Kidney epithelial cell (primary cell): Measurements from ENCODE around the gene ABCB11. TPM values are rescaled to one million over a fixed set of nuclear protein-coding genes. Genes with fewer than 3 reads are reported as not detected.
"Not testable (repeated sequence)": the region's sequence is repeated elsewhere in the genome, so short reads cannot be mapped to it uniquely, and the experiment has no call there.

ENCODE experiments used
- DNase-seq: peaks from one replicate; pipeline ENCODE4 v3.0.0-alpha.2; 2010; ENCODE audit warnings: low read depth
- H3K27me3 ChIP-seq: 2 replicates; pipeline ENCODE4 v1.6.0; 2011; ENCODE audit warnings: low read length; ENCODE audit not compliant: control insufficient read depth, insufficient read depth
- H3K36me3 ChIP-seq: 2 replicates; pipeline ENCODE4 v1.5.1; 2011; ENCODE audit warnings: low read length; ENCODE audit not compliant: control insufficient read depth, insufficient read depth
- H3K4me3 ChIP-seq: 2 replicates; pipeline ENCODE4 v1.5.1; 2011; ENCODE audit warnings: low read depth, mild to moderate bottlenecking, control low read depth, low read length
- total RNA-seq: library from RNA; depleted of rRNA; stranded (reverse); fragments of >200 nt; gene quantifications from 2 replicates; pipeline ENCODE4 v1.2.3, GENCODE V29; 2015
- TF ChIP-seq, protein P1 (sequence below): IDR thresholded peaks from 2 replicates; pipeline ENCODE4 v1.5.1; 2011; ENCODE audit warnings: mild to moderate bottlenecking, moderate library complexity, low read length, control low read depth, inconsistent platforms; ENCODE audit not compliant: insufficient read depth, poor library complexity, severe bottlenecking

ABCB11 gene
- total RNA-seq, 1 donor from 2014 or later: not detected

DNA sequence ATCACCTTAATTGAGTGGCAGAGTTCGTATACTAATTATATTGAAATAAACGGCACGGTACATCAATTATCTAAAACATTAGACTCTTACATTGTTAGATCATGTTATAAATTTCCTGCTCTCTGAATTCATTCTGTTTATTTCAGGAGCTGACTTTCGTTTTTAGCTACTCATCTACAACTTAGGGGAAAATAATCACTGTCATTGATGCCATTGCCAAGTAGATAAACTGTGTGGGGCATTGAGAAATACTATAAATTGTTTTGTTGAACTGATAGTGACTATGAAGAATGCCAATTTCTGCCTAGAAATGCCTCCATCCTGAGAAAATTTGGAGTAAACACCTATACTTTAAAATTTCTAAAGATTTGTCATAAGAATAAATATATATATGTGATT is 17.5 kb downstream of the ABCB11 start:
- Histone ChIP-seq H3K27me3 (no peaks in the 10 kb centered on the region), H3K36me3 (no peaks in the 10 kb centered on the region), H3K4me3 (no peak overlapping the region)
- TF ChIP-seq, protein P1, sequence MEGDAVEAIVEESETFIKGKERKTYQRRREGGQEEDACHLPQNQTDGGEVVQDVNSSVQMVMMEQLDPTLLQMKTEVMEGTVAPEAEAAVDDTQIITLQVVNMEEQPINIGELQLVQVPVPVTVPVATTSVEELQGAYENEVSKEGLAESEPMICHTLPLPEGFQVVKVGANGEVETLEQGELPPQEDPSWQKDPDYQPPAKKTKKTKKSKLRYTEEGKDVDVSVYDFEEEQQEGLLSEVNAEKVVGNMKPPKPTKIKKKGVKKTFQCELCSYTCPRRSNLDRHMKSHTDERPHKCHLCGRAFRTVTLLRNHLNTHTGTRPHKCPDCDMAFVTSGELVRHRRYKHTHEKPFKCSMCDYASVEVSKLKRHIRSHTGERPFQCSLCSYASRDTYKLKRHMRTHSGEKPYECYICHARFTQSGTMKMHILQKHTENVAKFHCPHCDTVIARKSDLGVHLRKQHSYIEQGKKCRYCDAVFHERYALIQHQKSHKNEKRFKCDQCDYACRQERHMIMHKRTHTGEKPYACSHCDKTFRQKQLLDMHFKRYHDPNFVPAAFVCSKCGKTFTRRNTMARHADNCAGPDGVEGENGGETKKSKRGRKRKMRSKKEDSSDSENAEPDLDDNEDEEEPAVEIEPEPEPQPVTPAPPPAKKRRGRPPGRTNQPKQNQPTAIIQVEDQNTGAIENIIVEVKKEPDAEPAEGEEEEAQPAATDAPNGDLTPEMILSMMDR: no peak
- no peak for DNase-seq

DNA sequence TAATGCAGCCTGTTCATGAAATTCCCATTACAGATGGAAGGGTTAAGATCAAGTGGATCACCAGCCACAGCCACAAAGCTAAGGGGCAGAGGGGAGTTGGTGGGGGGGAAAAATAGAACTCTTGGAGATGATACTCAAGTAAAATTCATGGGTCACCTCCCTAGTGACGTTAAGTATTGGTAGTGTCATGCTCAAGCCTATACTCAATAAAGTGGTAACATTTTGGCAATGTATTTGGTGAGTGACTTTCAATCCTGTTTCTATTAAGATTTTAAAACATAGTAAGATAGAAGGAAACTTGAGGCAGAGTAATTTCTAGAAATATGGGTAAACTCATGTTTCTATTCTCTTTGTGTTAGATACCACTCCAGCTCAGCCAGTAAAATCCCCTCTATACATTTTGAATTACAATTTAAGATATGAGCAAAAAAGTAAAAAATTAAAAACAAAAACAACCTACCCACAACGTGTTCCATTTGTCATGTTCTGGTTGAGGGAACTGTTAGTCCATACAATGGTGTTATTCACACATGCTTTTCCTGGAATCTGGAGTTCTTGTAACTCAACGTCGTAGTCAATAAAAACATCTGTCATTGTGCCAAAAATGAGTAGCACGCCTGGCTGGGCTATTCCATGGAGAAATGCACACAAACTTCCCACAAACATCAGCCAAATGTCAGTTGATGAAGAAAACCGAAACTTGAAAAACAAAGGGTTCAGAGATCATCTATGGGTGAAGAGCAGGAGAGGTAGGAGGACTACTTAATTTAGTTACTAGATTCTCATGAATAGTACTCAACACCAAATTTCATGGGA is 18.1 kb downstream of the ABCB11 start:
- DNase-seq: no peak
- Histone ChIP-seq H3K27me3 (no peaks in the 10 kb centered on the region), H3K36me3 (no peaks in the 10 kb centered on the region), H3K4me3 (no peak overlapping the region)
- TF ChIP-seq, protein P1: no peak

DNA sequence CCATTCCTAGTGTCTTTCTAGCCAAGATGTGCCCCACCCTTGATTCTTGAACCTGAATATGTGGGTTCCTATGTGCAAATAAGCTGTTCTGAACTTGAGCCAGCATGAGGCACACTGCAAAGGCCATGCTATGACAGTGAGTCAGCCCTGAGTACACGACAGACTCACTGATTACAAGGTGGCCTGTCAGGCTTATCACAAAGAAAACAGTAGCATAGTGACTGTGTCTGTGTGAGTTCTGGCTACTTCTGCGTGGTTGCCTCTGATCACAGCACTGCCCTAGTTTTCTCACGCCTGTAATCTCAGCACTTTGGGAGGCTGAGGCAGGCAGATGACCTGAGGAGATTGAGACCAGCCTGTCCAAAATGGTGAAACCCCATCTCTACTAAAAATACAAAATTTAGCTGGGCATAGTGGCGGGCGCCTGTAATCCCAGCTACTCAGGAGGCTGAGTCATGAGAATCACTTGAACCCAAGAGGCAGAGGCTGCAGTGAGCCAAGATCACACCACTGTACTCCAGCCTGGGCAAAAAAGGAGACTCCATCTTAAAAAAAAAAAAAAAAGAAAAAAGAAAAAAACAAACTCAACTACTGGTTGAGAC is 18.8 kb downstream of the ABCB11 start:
- H3K27me3 ChIP-seq, H3K4me3 ChIP-seq, H3K36me3 ChIP-seq: not testable (repeated sequence)
- DNase-seq: peak; percentile 57

DNA sequence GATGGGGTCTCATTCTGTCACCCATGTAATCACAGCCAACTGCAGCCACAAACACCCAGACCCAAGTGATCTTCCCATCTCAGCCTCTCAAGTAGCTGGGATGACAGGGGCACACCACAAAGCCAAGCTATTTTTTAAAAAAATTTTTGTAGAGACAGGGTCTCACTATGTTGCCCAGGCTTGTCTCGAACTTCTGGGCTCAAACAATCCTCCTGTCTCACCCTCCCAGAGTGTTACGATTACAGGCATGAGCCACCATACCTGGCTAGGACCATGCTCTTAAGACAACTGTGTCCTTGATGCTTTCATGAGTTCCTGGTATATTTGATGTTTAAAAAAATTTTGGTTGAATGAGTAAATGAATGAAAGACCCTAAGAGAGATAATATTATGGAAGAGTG is 19.4 kb downstream of the ABCB11 start:
- no peaks in the 10 kb centered on the region for H3K36me3 ChIP-seq
- no peak for DNase-seq
- no peaks in the 10 kb centered on the region for H3K27me3 ChIP-seq
- TF ChIP-seq, protein P1: no peak
- no peak overlapping the region for H3K4me3 ChIP-seq

DNA sequence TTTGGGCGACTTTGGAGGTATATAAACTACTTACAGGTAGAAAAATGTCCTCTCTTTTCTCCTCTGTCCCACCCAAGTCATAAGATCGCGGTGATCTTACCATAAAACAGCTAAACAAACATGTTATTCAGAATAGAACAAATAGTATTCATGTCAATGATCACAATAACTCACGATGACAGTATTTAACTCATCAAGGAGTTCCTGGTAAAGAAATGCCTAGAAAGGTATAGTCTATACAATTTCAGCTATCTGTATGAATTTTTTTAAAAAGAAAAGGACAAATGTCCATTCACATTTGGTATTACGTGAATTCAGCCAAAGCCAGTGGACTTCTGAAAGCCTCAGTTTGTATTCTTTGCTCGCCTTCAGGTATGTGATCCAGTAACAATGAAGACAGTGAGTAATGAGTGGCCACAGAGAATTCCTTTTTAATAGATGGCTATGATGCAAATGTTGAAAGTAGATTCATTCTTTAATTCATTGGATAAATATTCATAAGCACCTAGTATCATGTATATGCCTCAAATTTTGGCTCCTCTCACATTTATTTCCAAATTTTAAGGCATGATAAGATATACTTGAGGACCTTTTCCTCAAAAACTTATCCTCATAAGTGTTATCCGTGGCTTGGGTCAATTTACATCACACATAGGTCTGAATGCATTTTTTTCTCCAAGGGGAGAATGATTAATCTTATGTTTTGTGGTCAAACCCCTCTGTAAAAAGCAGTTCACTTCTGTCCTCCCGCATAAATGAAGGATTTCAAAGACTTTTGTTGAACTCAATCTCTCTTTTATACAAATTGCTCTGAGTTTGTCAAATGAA is 20.3 kb downstream of the ABCB11 start:
- Histone ChIP-seq H3K4me3 (no peak overlapping the region), H3K36me3 (no peaks in the 10 kb centered on the region), H3K27me3 (no peaks in the 10 kb centered on the region)
- TF ChIP-seq, protein P1: no peak
- DNase-seq: no peak
